HCT116 (cell line): ENCODE results near the gene H3-3A. TPM values are rescaled to one million over a fixed set of nuclear protein-coding genes. Genes with fewer than 3 reads are reported as not detected.

Experiments used
- ATAC-seq: fragments of 200-7000 bp; cut with Tn5 transposase; 2 replicates; pipeline ENCODE4 v1.9.1; 2020; ENCODE audit warnings: mild to moderate bottlenecking, moderate library complexity
- BruUV-seq: library from RNA; stranded (reverse); fragments of 400-500 nt; replicated peaks from 2 replicates; lab custom pipeline; 2021; lab: Mats Ljungman, UMichigan
- CTCF ChIA-PET: fragments of 300-600 bp; sonication (Branson Sonifier 250); formaldehyde crosslinking; loops from one replicate; lab custom pipeline; 2021; ENCODE audit warnings: antibody characterized with exemption; lab: Charles Lee
- POLR2A ChIA-PET: fragments of 300-600, 350-600 bp; sonication (Branson Sonifier 250); formaldehyde crosslinking; loops from one replicate; lab custom pipeline; 2021; ENCODE audit warnings: antibody characterized with exemption; lab: Charles Lee
- RAD21 ChIA-PET, 2 experiments: fragments of 300-600 bp; sonication (Branson Sonifier 250); formaldehyde crosslinking; loops; one replicate each; lab custom pipeline; 2023; ENCODE audit warnings: low total read pairs in 2 of 2; ENCODE audit not compliant: uncharacterized antibody in 2 of 2, unreplicated experiment in 2 of 2, low non-redundant PET in 1 of 2; lab: Charles Lee
- DNase-seq: peaks from one replicate; pipeline ENCODE4 v3.0.0-alpha.2; 2010; ENCODE audit warnings: low read depth, low spot score
- H2AFZ ChIP-seq: fragments of 200-600 bp; shearing (Covaris generic), sonication (generic); 2 replicates; pipeline ENCODE4 v1.6.1; 2017; ENCODE audit warnings: low read depth, mixed run types, mixed read lengths, antibody characterized with exemption, low read length; ENCODE audit not compliant: poor library complexity, severe bottlenecking
- H3K27ac ChIP-seq: 2 replicates; pipeline ENCODE4 v1.5.1; 2012; ENCODE audit warnings: low read depth, low read length
- H3K27me3 ChIP-seq: fragments of 200-600 bp; sonication (generic); 2 replicates; pipeline ENCODE4 v1.6.1; 2016; ENCODE audit warnings: mixed run types, low read length, mixed read lengths; ENCODE audit not compliant: insufficient read depth
- H3K36me3 ChIP-seq, 2 experiments: fragments of 200-500 bp in 1 of 2; fragments of 200-600 bp in 1 of 2; sonication (Bioruptor generic) in 1 of 2; sonication (generic) in 1 of 2; 2 replicates each; pipeline versions ENCODE4 v1.5.1 to v1.6.1; 2014 to 2016; ENCODE audit warnings: low read length in 2 of 2, inconsistent platforms in 1 of 2, mixed read lengths in 1 of 2, mixed run types in 1 of 2; ENCODE audit not compliant: insufficient read depth in 2 of 2, control insufficient read depth in 1 of 2
- H3K4me1 ChIP-seq, 2 experiments: fragments of 200-600 bp in 1 of 2; sonication (generic) in 1 of 2; 2 replicates each; pipeline versions ENCODE4 v1.5.1 to v1.6.1; 2012 to 2017; ENCODE audit warnings: low read length in 2 of 2, inconsistent platforms in 1 of 2, mild to moderate bottlenecking in 1 of 2, mixed read lengths in 1 of 2, mixed run types in 1 of 2, moderate library complexity in 1 of 2; ENCODE audit not compliant: insufficient read depth in 2 of 2, control insufficient read depth in 1 of 2
- H3K4me2 ChIP-seq: fragments of 200-600 bp; sonication (generic); 2 replicates; pipeline ENCODE4 v1.6.1; 2017; ENCODE audit warnings: mixed run types, low read length, mixed read lengths
- H3K4me3 ChIP-seq, 2 experiments: fragments of 200-600 bp in 1 of 2; sonication (generic) in 1 of 2; replicated peaks in 1 of 2; 2 replicates each; pipeline ENCODE4 v1.5.1; 2011 to 2016; ENCODE audit warnings: low read length in 2 of 2, control low read depth in 1 of 2, low read depth in 1 of 2, mild to moderate bottlenecking in 1 of 2, mixed read lengths in 1 of 2, mixed run types in 1 of 2
- H3K79me2 ChIP-seq: fragments of 200-600 bp; sonication (generic); 2 replicates; pipeline ENCODE4 v1.6.1; 2017; ENCODE audit warnings: mild to moderate bottlenecking, mixed run types, low read length, moderate library complexity, mixed read lengths; ENCODE audit not compliant: insufficient read depth
- H3K9ac ChIP-seq: fragments of 200-600 bp; sonication (generic); 2 replicates; pipeline ENCODE4 v1.6.1; 2016; ENCODE audit warnings: low read length, mixed read lengths
- H3K9me2 ChIP-seq: fragments of 200-600 bp; sonication (generic), shearing (Covaris generic); 2 replicates; pipeline ENCODE4 v1.6.1; 2017; ENCODE audit warnings: mixed run types, mild to moderate bottlenecking, moderate library complexity; ENCODE audit not compliant: insufficient read depth
- H3K9me3 ChIP-seq, 2 experiments: fragments of 200-500 bp in 1 of 2; fragments of 200-600 bp in 1 of 2; sonication (Bioruptor generic) in 1 of 2; sonication (generic) in 1 of 2; 2 replicates each; pipeline ENCODE4 v1.6.1; 2014 to 2017; ENCODE audit warnings: low read length in 2 of 2, mixed read lengths in 2 of 2, inconsistent platforms in 1 of 2, low read depth in 1 of 2, mild to moderate bottlenecking in 1 of 2, mixed run types in 1 of 2, moderate library complexity in 1 of 2; ENCODE audit not compliant: control insufficient read depth in 1 of 2, insufficient read depth in 1 of 2
- H4K20me1 ChIP-seq: fragments of 200-600 bp; sonication (generic), shearing (Covaris generic); 2 replicates; pipeline ENCODE4 v1.6.1; 2017; ENCODE audit warnings: mixed run types, mild to moderate bottlenecking, moderate library complexity; ENCODE audit not compliant: insufficient read depth
- CBX3 ChIP-seq: IDR thresholded peaks from 2 replicates; pipeline ENCODE4 v1.6.1; 2012; ENCODE audit warnings: low read depth
- CEBPB ChIP-seq: IDR thresholded peaks from 2 replicates; pipeline ENCODE4 v1.6.1; 2012; ENCODE audit warnings: low read depth
- ELF1 ChIP-seq: IDR thresholded peaks from 2 replicates; pipeline ENCODE4 v1.6.1; 2012; ENCODE audit warnings: low read depth, borderline replicate concordance
- EZH2 ChIP-seq: fragments of 200-600 bp; sonication (generic); IDR thresholded peaks from 2 replicates; pipeline ENCODE4 v1.6.1; 2017; ENCODE audit warnings: antibody characterized with exemption, mixed run types
- EZH2phosphoT487 ChIP-seq: fragments of 200-600 bp; IDR thresholded peaks from 2 replicates; pipeline ENCODE4 v1.6.1; 2018; ENCODE audit warnings: antibody characterized with exemption, borderline replicate concordance
- RAD21 ChIP-seq: IDR thresholded peaks from 2 replicates; pipeline ENCODE4 v1.6.1; 2012; ENCODE audit warnings: low read depth, mild to moderate bottlenecking
- TCF7L2 ChIP-seq: IDR thresholded peaks from 2 replicates; pipeline ENCODE4 v1.7.0; 2011; ENCODE audit warnings: borderline replicate concordance, inconsistent platforms; ENCODE audit not compliant: insufficient read depth, insufficient read length; ENCODE audit errors: extremely low read depth
- YY1 ChIP-seq: IDR thresholded peaks from 2 replicates; pipeline ENCODE4 v1.6.1; 2011; ENCODE audit warnings: low read length, low read depth, moderate library complexity, mild to moderate bottlenecking; ENCODE audit not compliant: insufficient replicate concordance; ENCODE audit errors: extremely low read depth
- ZBTB33 ChIP-seq: IDR thresholded peaks from 2 replicates; pipeline ENCODE4 v1.6.1; 2011; ENCODE audit warnings: mild to moderate bottlenecking, low read length, moderate library complexity; ENCODE audit not compliant: insufficient replicate concordance; ENCODE audit errors: extremely low read depth
- ZFX ChIP-seq: fragments of 450-650 bp; IDR thresholded peaks from 2 replicates; pipeline ENCODE4 v1.6.1; 2017
- ZNF274 ChIP-seq: fragments of 200-500 bp; sonication (Bioruptor generic); IDR thresholded peaks from 2 replicates; pipeline ENCODE4 v1.6.1; 2014; ENCODE audit warnings: mild to moderate bottlenecking, low read depth, low read length, inconsistent platforms
- intact Hi-C: fragments of 100-400 bp; cut with micrococcal nuclease; formaldehyde crosslinking; loops from 2 replicates; pipeline ENCODE4 v1.10.0; 2022
- total RNA-seq: library from RNA; stranded (reverse); gene quantifications from one replicate; pipeline ENCODE4 v1.2.1, GENCODE V29; 2021; ENCODE audit not compliant: unreplicated experiment

H3-3A gene
- total RNA-seq, 1 experiment from 2014 or later = 386 TPM

GRCh38 chr1:226017070-226017469, 45.4 kb upstream of the H3-3A start:
- no peak overlapping the region for H3K4me3 ChIP-seq
- no peaks in the 10 kb centered on the region for H3K9me3 ChIP-seq
- ChIA-PET CTCF (no interaction called here), RAD21 (no interaction called here), POLR2A (no interaction called here)
- ATAC-seq = no peak
- H2AFZ ChIP-seq = no peak overlapping the region
- H3K27ac ChIP-seq = no peak overlapping the region
- BruUV-seq = no TSS peak
- TF ChIP-seq CBX3 (no peak), ZFX (no peak), EZH2phosphoT487 (no peak), ELF1 (no peak), CEBPB (no peak), EZH2 (no peak), RAD21 (no peak)
- no peak overlapping the region for H3K9ac ChIP-seq
- H3K79me2 ChIP-seq = no peaks in the 10 kb centered on the region
- H3K4me2 ChIP-seq = no peak overlapping the region
- DNase-seq = no peak
- H4K20me1 ChIP-seq = no peaks in the 10 kb centered on the region
- no peaks in the 10 kb centered on the region for H3K36me3 ChIP-seq
- no peaks in the 10 kb centered on the region for H3K9me2 ChIP-seq
- H3K27me3 ChIP-seq = no peaks in the 10 kb centered on the region
- H3K4me1 ChIP-seq = no peaks in the 10 kb centered on the region
- intact Hi-C loops = no loop called here

DNA sequence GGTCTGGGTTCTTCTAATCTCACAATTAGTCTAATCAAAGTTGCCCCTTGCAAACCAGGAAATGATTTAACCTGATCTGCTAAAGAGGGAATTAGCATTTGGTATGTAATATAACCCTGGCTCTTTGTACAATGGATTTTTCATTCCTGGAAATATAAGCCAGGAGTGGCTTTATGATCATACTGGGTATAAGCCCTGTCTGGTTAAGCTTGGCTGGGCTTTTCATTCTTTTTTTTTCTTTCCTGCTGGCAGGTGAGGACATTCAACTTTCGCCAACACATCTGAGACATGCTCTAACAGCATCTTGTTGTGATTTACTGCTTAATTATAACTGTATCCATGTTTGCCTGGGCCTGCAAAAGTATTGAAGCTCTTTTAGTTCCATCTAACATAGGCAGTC, 42.9 kb upstream of the H3-3A start:
- Histone ChIP-seq H3K9me2 (no peaks in the 10 kb centered on the region), H2AFZ (no peak overlapping the region), H3K79me2 (no peaks in the 10 kb centered on the region), H3K4me2 (no peak overlapping the region), H3K4me3 (no peak overlapping the region), H3K9ac (no peak overlapping the region), H3K4me1 (no peaks in the 10 kb centered on the region), H3K27ac (no peak overlapping the region), H3K9me3 (no peaks in the 10 kb centered on the region), H3K27me3 (no peaks in the 10 kb centered on the region), H3K36me3 (no peaks in the 10 kb centered on the region), H4K20me1 (no peaks in the 10 kb centered on the region)
- BruUV-seq = no TSS peak
- ChIA-PET POLR2A (no interaction called here), RAD21 (no interaction called here), CTCF (no interaction called here)
- intact Hi-C loops = no loop called here
- DNase-seq = no peak
- TF ChIP-seq RAD21 (no peak), CEBPB (no peak), ZNF274 (no peak), YY1 (no peak), ZBTB33 (no peak), TCF7L2 (no peak)
- no peak for ATAC-seq
